ENCODE data around the gene SPPL2C. TPM values are rescaled to one million over a fixed set of nuclear protein-coding genes. Genes with fewer than 3 reads are reported as not detected.

SPPL2C gene
- total RNA-seq, 2 experiments from 2014 or later = not detected

DNA sequence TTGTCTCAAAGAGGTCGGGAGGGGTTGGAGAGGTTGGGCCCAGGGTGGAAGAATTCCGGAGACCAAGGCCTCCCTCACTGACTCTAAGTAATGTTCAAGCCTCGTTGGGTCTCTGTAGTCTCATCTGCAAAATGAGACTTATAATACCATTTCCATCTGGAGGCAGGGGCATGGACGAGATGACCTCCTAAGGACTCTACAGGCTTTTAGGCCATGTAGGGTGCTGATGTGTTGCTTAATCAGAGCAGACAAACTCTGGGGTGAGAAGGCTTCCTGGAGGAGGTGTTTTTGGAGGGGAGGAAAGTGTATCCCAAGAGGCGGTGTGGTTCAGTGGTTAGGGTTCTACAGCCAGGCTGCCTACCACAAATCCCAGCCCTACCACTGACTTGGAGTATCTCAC lies 3.1 kb downstream of the SPPL2C start:
- Mint-ChIP-seq H3K27ac (no peak overlapping the region), H3K27me3 (peaks cover 9% of the 10 kb centered on the region), H3K9me3 (no peaks in the 10 kb centered on the region), H3K4me1 (peaks cover 6% of the 10 kb centered on the region), H3K36me3 (ENCODE audit: low read depth) (no peaks in the 10 kb centered on the region), H3K4me3 (no peak overlapping the region)
- DNase-seq = no peak
- POLR2A ChIA-PET = no interaction called here
- CTCF ChIA-PET = interaction anchor here (0.8 kb wide), 1 partner anchor 13 kb away, joined by 3 read pairs; no protein-coding TSS in a partner anchor

DNA sequence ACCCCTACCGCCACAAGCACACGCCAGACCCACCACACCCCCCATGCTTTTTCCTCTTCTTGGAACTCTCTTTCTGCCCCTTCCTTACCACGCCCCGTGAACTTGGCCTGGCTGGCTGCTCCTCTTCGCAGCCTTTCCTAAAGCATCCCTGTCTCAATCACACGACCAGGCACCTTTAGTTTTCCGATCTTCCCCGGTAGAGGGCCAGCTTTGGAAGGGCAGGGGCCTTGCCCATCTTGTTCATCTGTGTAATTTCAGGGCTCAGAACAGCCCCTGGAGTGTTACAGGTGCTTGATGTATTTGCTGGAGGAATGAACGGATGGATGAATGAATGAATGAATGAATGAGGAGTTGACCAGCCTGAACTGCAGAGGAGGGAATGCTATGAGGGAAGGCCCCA lies 3.7 kb downstream of the SPPL2C start:
- Mint-ChIP-seq H3K36me3 (ENCODE audit: low read depth) (no peaks in the 10 kb centered on the region), H3K4me3 (no peak overlapping the region), H3K27me3 (peaks cover 9% of the 10 kb centered on the region), H3K9me3 (no peaks in the 10 kb centered on the region), H3K4me1 (peaks cover 7% of the 10 kb centered on the region), H3K27ac (no peak overlapping the region)
- DNase-seq = no peak
- ChIA-PET POLR2A (no interaction called here), CTCF (no interaction called here)

DNA sequence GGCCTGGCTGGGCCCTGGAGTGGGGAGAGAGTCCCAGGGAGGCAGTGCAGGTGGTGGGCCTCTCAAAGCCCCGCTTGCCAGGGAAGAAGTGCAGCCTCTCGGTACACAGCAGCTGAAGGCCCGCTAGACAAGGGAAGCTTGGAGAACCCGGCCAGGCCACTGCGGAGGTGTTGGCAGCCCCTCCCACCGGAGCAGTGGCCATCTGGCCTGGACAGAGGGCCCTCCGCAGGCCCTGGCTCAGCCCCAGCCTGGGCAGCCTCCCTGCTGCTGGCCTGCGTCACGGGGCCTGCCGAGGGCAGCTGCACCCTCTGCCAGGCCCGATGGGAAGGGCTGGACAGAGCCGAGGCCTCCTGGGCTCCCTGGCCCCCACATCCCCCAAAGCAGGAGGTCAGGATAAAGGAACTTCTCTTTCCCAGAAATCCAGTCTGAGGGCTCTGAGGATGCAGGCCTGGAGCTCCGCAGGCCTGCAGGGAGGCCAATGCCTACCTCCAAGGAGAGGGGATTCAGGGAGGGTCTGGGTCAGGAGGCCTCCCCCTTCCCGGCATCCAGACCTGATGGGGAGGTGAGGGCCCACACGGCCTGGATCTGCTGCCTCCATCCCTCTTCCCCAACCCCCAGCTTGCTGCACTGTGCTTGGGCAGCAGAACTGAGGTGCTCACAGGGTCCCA lies 4.3 kb downstream of the SPPL2C start:
- H3K27me3 Mint-ChIP-seq = peaks cover 9% of the 10 kb centered on the region
- no peak overlapping the region for H3K27ac Mint-ChIP-seq
- no peak overlapping the region for H3K4me3 Mint-ChIP-seq
- CTCF ChIA-PET = interaction anchor here (1.2 kb wide), 1 partner anchor 18 kb away, joined by 3 read pairs; no protein-coding TSS in a partner anchor
- POLR2A ChIA-PET = no interaction called here
- peaks cover 7% of the 10 kb centered on the region for H3K4me1 Mint-ChIP-seq
- no peak for DNase-seq
- H3K36me3 Mint-ChIP-seq (ENCODE audit: low read depth) = no peaks in the 10 kb centered on the region
- no peaks in the 10 kb centered on the region for H3K9me3 Mint-ChIP-seq

DNA sequence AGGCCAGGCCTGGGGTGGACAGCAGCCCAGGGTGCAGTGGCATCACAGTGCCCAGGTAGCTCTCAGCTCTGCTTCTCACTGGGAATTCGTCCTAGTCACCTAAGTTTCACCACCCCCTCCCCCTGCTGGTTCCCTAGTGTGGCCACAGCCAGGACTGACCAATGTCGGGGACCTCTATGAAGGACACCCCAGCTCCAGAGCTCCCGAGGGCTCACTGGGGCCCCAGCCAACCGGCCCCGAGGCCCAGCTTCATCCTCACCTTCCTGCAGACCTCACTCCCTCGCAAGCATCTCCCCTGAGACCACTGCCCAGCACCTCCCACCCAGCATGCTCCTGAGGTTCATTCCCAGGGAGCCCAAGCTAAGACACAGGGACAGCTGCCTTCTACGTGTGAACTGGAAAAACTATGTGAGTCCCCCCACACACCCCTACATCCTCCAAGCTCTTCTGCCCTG lies 4.9 kb downstream of the SPPL2C start:
- H3K4me3 Mint-ChIP-seq = no peak overlapping the region
- peaks cover 7% of the 10 kb centered on the region for H3K4me1 Mint-ChIP-seq
- ChIA-PET CTCF (interaction anchor here (1.2 kb wide), 1 partner anchor 19 kb away, joined by 3 read pairs; no protein-coding TSS in a partner anchor), POLR2A (no interaction called here)
- H3K27ac Mint-ChIP-seq = no peak overlapping the region
- DNase-seq = no peak
- H3K36me3 Mint-ChIP-seq (ENCODE audit: low read depth) = no peaks in the 10 kb centered on the region
- H3K27me3 Mint-ChIP-seq = peaks cover 9% of the 10 kb centered on the region
- no peaks in the 10 kb centered on the region for H3K9me3 Mint-ChIP-seq

DNA sequence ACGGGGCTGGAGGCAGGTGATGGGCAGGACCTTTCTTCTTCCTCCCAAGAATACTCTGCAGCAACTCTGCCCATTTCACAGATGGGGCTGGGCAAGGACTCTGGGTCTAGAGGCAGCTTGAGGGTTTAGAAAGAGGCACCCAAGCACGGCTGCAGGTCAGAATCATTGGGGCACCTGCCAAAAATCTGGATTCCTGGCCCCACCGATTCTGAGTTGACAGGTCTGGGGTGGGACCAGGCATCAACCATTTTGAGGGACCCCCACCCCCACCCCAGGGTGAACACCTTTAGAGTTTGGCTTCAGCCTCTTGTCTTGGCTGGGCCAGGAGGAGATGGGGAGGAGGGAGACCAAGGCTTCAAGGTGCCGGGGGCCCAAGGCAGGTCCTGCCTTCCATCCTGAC lies 5.3 kb downstream of the SPPL2C start:
- CTCF ChIA-PET = interaction anchor here (0.6 to 1.2 kb wide), 2 partner anchors 19 to 755 kb away, joined by 3 to 4 read pairs; no protein-coding TSS in a partner anchor
- Mint-ChIP-seq H3K27ac (no peak overlapping the region), H3K9me3 (no peaks in the 10 kb centered on the region), H3K4me1 (peaks cover 7% of the 10 kb centered on the region), H3K27me3 (peaks cover 9% of the 10 kb centered on the region), H3K36me3 (ENCODE audit: low read depth) (no peaks in the 10 kb centered on the region), H3K4me3 (no peak overlapping the region)
- POLR2A ChIA-PET = no interaction called here
- DNase-seq = no peak

DNA sequence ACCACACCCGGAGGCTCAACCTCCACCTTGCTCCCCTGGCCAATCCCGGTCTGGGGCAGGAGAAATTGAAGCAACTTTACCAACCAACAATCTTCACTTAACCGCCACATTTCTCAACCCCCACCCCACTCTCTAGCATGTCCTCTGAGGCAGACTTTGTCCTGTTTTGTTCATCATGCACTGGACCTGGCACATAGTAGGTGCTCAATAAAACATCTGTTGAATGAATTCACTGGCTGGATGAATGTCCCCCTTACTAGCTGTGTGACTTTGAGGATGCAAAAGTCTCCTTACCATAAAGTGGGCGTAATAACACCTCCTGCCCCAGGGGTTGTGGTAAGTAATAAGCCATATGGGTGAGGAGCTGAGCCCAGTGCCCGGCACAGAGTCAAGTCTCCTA lies 5.8 kb downstream of the SPPL2C start:
- Mint-ChIP-seq H3K4me3 (no peak overlapping the region), H3K27ac (no peak overlapping the region), H3K36me3 (ENCODE audit: low read depth) (no peaks in the 10 kb centered on the region), H3K27me3 (peaks cover 9% of the 10 kb centered on the region), H3K4me1 (peaks cover 7% of the 10 kb centered on the region), H3K9me3 (no peaks in the 10 kb centered on the region)
- DNase-seq = no peak
- ChIA-PET CTCF (interaction anchor here (0.6 to 2.3 kb wide), 2 partner anchors 11 to 756 kb away, joined by 4 to 6 read pairs; no protein-coding TSS in a partner anchor), POLR2A (no interaction called here)

DNA sequence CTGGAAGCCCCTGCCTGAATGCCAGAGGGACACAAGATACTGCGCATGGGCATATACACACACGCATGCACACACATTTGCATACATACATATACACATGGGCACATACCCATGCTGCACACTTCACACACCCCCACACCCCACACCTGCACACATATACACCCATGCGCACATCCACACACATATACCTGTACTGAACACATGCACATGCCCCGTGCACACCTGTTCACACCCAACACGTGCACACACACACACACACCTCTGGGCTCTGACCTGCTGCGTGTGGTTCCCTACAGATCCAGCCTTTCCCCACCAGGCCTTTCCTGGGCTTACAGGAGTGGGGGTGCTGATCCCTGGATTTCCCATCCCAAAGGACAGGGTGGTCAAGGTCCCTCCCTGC lies 6.3 kb downstream of the SPPL2C start:
- CTCF ChIA-PET = interaction anchor here (0.6 to 2.3 kb wide), 2 partner anchors 12 to 104 kb away, joined by 3 to 6 read pairs; no protein-coding TSS in a partner anchor
- Mint-ChIP-seq H3K27me3 (peaks cover 9% of the 10 kb centered on the region), H3K36me3 (ENCODE audit: low read depth) (no peaks in the 10 kb centered on the region), H3K4me1 (peaks cover 7% of the 10 kb centered on the region), H3K4me3 (no peak overlapping the region), H3K9me3 (no peaks in the 10 kb centered on the region), H3K27ac (no peak overlapping the region)
- POLR2A ChIA-PET = no interaction called here
- no peak for DNase-seq

DNA sequence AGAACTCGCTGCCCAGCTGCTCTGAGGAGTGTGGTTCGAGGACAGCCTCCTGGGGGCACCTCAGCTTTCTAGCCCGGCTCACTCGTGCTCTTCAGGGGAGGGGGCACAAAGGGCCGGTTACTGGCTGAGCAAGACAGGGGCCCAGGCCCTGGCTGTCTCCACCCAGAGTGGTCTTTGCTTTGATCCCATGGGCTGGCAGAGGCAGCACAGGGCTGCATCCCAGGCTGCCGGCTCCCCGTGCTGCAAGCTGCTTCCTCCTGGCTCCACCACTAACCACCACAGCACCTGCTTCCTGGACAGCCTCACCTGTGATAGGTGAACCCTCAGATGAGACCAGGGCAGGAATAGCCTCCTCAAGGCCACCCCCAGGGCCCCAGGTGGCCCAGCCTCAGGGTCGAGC lies 6.8 kb downstream of the SPPL2C start:
- H3K27me3 Mint-ChIP-seq = peaks cover 9% of the 10 kb centered on the region
- no peak overlapping the region for H3K27ac Mint-ChIP-seq
- POLR2A ChIA-PET = no interaction called here
- peaks cover 7% of the 10 kb centered on the region for H3K4me1 Mint-ChIP-seq
- no peak for DNase-seq
- no peaks in the 10 kb centered on the region for H3K36me3 Mint-ChIP-seq (ENCODE audit: low read depth)
- no peak overlapping the region for H3K4me3 Mint-ChIP-seq
- CTCF ChIA-PET = interaction anchor here (0.6 to 2.3 kb wide), 5 partner anchors 12 to 203 kb away, joined by 3 to 6 read pairs (median 3); no protein-coding TSS in a partner anchor
- no peaks in the 10 kb centered on the region for H3K9me3 Mint-ChIP-seq

DNA sequence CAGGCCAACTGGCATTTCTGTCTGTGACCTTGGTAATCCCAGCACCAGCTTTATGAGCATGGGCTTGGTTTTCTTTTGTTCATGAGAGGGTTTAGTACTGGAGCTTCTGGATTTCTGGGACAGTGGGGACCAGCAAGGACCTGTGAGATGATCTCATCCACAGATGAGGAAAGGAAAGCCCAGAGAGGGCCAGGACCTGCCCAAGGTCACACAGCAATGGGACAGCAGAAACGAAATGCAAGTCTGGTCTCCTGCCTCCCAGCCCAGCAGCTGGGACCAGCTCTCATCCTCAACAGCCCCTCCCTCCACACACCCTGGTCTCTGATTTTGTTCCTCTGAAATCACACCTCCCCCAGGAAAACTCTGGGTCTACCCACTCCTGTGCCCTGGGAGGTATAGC lies 7.2 kb downstream of the SPPL2C start:
- Mint-ChIP-seq H3K4me1 (peaks cover 7% of the 10 kb centered on the region), H3K9me3 (no peaks in the 10 kb centered on the region), H3K36me3 (ENCODE audit: low read depth) (no peaks in the 10 kb centered on the region), H3K27ac (no peak overlapping the region), H3K4me3 (no peak overlapping the region), H3K27me3 (peaks cover 9% of the 10 kb centered on the region)
- ChIA-PET CTCF (interaction anchor here (0.6 to 2.3 kb wide), 6 partner anchors 12 to 203 kb away, joined by 3 to 6 read pairs (median 3); no protein-coding TSS in a partner anchor), POLR2A (no interaction called here)
- no peak for DNase-seq

DNA sequence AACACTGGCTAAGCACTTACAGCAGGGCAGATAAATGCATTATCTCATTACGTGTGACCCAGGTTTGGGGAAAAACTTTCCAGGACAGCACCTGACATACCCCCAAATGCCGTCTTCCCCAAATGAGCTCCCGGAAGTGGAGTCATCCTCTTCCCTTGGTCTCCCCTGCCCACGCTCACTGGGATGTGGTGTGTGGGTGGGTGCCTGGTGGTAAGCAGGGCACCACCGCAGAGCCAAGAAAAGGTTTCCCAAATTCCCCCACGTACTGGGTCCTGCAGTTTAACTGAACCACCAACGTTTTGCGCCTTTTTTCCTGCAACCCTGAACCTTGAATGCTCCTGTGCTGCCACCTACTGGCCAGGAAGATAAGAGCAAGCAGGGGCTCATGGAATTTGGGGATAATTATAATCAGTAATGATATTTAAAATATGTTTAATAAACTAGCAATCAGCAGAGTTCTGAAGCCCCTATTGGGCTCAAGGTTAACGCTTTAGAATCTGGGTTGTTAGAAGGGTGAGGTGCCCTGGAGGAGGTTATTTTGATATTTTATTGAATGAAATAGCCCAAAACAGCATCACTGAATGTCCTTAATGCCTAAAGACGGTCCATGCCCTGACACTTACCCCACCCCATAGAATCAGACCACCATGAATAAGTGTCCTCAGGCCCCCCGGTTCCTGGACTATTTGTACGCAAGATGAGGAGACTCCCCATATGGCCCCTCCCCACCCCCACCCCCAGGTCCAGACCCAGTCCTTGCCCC lies 8.0 kb downstream of the SPPL2C start:
- H3K27me3 Mint-ChIP-seq = peaks cover 9% of the 10 kb centered on the region
- ChIA-PET CTCF (interaction anchor here (0.8 to 2.3 kb wide), 4 partner anchors 11 to 204 kb away, joined by 3 to 6 read pairs (median 4); no protein-coding TSS in a partner anchor), POLR2A (no interaction called here)
- no peak overlapping the region for H3K4me3 Mint-ChIP-seq
- H3K27ac Mint-ChIP-seq = no peak overlapping the region
- peaks cover 7% of the 10 kb centered on the region for H3K4me1 Mint-ChIP-seq
- peak; percentile 62 for DNase-seq
- H3K9me3 Mint-ChIP-seq = no peaks in the 10 kb centered on the region
- H3K36me3 Mint-ChIP-seq (ENCODE audit: low read depth) = no peaks in the 10 kb centered on the region

DNA sequence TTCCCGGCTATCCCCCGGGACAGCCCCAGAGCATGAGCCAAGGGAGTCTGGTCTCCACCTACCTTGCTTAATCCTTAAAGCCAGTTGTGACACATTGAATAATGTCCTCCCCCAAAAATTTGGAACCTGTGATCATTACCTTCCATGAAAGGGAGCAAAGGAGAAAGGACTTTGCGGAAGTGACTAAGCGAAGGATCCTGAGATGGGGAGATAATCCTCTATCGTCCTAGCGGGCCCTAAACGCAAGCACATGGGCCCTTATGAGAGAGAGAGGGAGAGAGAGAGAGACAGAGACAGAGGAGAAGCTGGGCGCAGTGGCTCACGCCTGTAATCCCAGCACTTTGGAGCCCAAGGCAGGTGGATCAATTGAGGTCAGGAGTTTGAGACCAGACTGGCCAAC lies 9.5 kb downstream of the SPPL2C start:
- H3K9me3 Mint-ChIP-seq = no peaks in the 10 kb centered on the region
- H3K27ac Mint-ChIP-seq = no peak overlapping the region
- H3K36me3 Mint-ChIP-seq (ENCODE audit: low read depth) = no peaks in the 10 kb centered on the region
- peaks cover 7% of the 10 kb centered on the region for H3K4me1 Mint-ChIP-seq
- no peak for DNase-seq
- ChIA-PET CTCF (interaction anchor here (0.7 to 1.1 kb wide), 2 partner anchors 13 to 188 kb away, joined by 3 to 4 read pairs; no protein-coding TSS in a partner anchor), POLR2A (no interaction called here)
- H3K27me3 Mint-ChIP-seq = peaks cover 13% of the 10 kb centered on the region
- no peak overlapping the region for H3K4me3 Mint-ChIP-seq

DNA sequence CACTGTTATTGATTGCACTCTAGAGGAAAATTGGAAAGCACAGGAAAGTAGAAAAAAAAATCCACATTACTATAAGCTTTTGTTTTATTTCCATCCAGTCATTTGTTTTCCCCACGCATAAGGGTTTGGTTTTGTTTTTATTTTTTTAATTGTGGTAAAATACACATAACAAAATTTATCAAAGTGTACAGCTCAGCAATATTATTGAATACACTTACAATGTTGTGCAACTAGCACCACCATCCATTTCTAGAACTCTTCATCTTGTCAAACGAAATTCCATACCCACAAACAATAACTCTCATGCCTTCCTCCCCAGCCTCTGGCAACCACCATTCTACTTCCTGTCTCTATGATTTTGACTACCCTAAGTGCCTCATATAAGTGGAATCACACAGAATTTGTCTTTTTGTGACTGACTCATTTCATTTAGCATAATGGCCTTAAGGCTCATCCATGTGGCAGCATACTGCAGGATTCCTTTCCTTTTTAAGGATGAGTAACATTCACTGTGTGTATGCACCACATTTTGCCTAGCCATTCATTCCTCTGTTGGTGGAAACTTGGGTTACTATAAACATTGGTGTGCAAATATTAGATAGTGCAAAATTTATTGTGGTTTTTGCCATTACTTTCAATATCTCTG lies 11.1 kb downstream of the SPPL2C start:
- H3K4me3 Mint-ChIP-seq = no peak overlapping the region
- CTCF ChIA-PET = no interaction called here
- no peaks in the 10 kb centered on the region for H3K36me3 Mint-ChIP-seq (ENCODE audit: low read depth)
- H3K4me1 Mint-ChIP-seq = peaks cover 7% of the 10 kb centered on the region
- H3K27ac Mint-ChIP-seq = no peak overlapping the region
- POLR2A ChIA-PET = no interaction called here
- DNase-seq = no peak
- H3K9me3 Mint-ChIP-seq = no peaks in the 10 kb centered on the region
- H3K27me3 Mint-ChIP-seq = peaks cover 16% of the 10 kb centered on the region

Measured in activated CD4-positive, alpha-beta T cell treated with anti-CD3 and anti-CD28 coated beads, Interleukin-2, amount 10 ng/mL, durations not matched to agents 7 days and 5 days (primary cell).